Activated CD4-positive, alpha-beta T cell treated with anti-CD3 and anti-CD28 coated beads, Interleukin-2, amount 10 ng/mL, durations not matched to agents 7 days and 5 days (primary cell): ENCODE measurements around the gene AGAP5. TPM values are rescaled to one million over a fixed set of nuclear protein-coding genes. Genes with fewer than 3 reads are reported as not detected.

Source experiments
- CTCF ChIA-PET: fragments of 350-600 bp; sonication (Branson Sonifier 250); formaldehyde crosslinking; loops from one replicate; lab custom pipeline; 2021; ENCODE audit warnings: antibody characterized with exemption; lab: Charles Lee
- POLR2A ChIA-PET: fragments of 350-600 bp; sonication (Branson Sonifier 250); formaldehyde crosslinking; loops from one replicate; lab custom pipeline; 2021; ENCODE audit warnings: antibody characterized with exemption; lab: Charles Lee
- DNase-seq: peaks from one replicate; pipeline ENCODE4 v3.0.0-alpha.2; 2020
- H3K27ac Mint-ChIP-seq: one replicate; pipeline ENCODE4 v1.8.0; 2021; ENCODE audit warnings: mild to moderate bottlenecking, moderate library complexity, mixed read lengths
- H3K27me3 Mint-ChIP-seq: one replicate; pipeline ENCODE4 v1.8.0; 2021; ENCODE audit warnings: mixed read lengths
- H3K36me3 Mint-ChIP-seq: one replicate; pipeline ENCODE4 v1.8.0; 2021; ENCODE audit warnings: low read depth, mixed read lengths
- H3K4me1 Mint-ChIP-seq: one replicate; pipeline ENCODE4 v1.8.0; 2021; ENCODE audit warnings: mixed read lengths
- H3K4me3 Mint-ChIP-seq: one replicate; pipeline ENCODE4 v1.8.0; 2021; ENCODE audit warnings: mild to moderate bottlenecking, moderate library complexity, mixed read lengths
- H3K9me3 Mint-ChIP-seq: one replicate; pipeline ENCODE4 v1.8.0; 2021; ENCODE audit warnings: mixed read lengths
- total RNA-seq, 2 experiments: library from RNA; stranded (reverse); gene quantifications; one replicate each; pipeline ENCODE4 v1.2.3, GENCODE V29; 2021

The AGAP5 gene
- total RNA-seq, 2 experiments from 2014 or later: 8.9 to 10.2 TPM

GRCh38 chr10:73627300-73627699, 70.6 kb downstream of the AGAP5 start:
- H3K4me1 Mint-ChIP-seq: peaks cover 20% of the 10 kb centered on the region
- CTCF ChIA-PET: interaction anchor here (0.6 to 0.9 kb wide), 3 partner anchors 8 to 1015 kb away, joined by 3 to 5 read pairs (median 3); no protein-coding TSS in a partner anchor
- no peaks in the 10 kb centered on the region for H3K27me3 Mint-ChIP-seq
- POLR2A ChIA-PET: no interaction called here
- H3K27ac Mint-ChIP-seq: peak overlapping the region; percentile 48
- DNase-seq: no peak
- no peaks in the 10 kb centered on the region for H3K9me3 Mint-ChIP-seq
- H3K4me3 Mint-ChIP-seq: peak overlapping the region; percentile 94
- H3K36me3 Mint-ChIP-seq: peaks cover 3% of the 10 kb centered on the region

DNA sequence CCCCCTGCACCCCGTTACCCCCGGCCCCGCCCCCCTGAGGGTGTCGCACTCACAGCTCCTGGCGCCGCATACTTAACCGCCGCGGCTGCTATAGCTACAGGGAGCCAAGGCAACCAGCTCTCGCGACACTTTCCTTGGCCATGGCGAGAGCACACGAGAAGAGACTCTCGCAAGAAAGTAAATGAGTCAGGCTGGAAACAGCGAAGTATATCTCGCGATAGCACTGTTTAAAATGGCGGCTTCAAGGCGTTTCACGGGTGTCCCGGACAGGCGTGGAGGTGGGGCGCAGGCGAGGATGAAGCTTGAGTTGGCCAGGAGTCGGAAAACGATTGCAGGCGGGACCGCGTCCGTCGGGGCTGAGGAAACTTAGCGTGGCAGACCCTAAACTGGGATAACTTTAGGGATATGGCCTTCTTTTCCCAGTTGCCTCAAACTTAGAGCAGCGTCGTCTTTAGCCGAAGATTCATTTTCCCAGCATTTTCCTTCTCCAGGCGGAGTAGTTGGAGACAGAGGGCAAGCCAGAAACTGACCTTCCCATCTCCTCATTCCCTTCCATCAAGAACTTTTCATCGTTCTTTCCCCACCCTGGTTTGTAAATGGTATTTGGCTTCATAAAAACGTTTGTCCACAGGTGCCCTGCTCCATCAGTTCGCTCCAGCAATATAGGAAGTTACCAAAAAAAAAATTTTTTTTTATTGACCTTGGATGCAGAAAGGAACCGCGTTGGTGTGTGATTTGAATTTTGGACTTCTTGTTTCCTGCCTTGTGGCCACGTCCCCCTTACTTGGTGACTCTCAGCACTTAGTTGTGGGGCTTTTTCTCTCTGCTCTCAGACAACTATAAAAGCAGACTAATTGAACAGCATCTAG, 71.8 kb downstream of the AGAP5 start:
- ChIA-PET POLR2A (interaction anchor here (0.5 to 0.6 kb wide), 2 partner anchors 104 to 225 kb away, joined by 3 read pairs; no protein-coding TSS in a partner anchor), CTCF (interaction anchor here (0.8 to 1.1 kb wide), 5 partner anchors 9 to 31 kb away, joined by 3 to 5 read pairs (median 3); no protein-coding TSS in a partner anchor)
- Mint-ChIP-seq H3K27me3 (no peaks in the 10 kb centered on the region), H3K4me1 (peaks cover 20% of the 10 kb centered on the region), H3K36me3 (peaks cover 3% of the 10 kb centered on the region), H3K4me3 (peak overlapping the region; percentile 94), H3K27ac (peak overlapping the region; percentile 96), H3K9me3 (no peaks in the 10 kb centered on the region)
- DNase-seq: peak; percentile 97

DNA sequence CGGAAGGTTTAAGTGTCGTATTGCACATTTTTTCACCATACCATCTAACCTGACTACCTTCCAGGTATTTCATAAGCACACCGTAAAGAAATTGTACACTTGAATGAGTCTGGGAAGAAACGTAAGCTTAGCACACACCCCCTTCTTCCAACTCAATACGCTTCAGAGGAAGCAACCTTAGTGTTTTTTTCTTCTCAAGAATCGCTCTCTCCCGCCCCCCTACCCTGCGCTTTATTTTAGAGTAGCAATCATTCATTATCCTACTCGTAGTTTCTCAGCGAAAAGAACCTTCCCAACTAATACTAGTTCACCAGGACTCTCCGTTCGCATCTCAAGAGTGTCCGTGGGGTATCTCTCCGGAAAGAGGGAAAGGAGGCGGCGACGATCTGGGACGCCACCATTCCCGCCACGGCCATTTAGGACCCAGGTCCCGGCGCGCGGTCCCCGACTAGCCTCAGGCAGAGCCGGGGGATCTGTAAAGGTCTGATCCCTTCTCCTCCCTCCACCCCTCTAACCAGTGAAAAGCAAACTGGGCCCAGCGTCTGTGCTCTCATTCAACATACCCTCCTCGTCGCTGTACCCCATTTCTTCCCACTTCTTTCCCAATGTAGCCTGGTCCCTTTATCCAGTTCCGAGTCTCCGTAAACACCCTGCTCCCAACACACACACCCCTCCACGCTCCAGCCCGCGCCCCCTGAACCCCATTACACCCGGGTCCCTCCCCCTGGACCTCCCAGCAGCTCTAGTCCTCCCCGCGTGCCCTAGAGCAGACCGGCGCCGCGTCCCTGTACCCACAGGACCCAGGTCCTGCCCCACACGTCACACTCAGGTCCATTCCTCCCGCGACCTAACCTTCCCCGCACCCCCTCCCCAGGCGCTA, 72.7 kb downstream of the AGAP5 start:
- Mint-ChIP-seq H3K9me3 (no peaks in the 10 kb centered on the region), H3K27me3 (no peaks in the 10 kb centered on the region), H3K4me3 (peak overlapping the region; percentile 94), H3K27ac (peak overlapping the region; percentile 96), H3K36me3 (peaks cover 3% of the 10 kb centered on the region), H3K4me1 (peaks cover 20% of the 10 kb centered on the region)
- ChIA-PET POLR2A (interaction anchor here (0.5 to 0.6 kb wide), 2 partner anchors 104 to 226 kb away, joined by 3 read pairs; no protein-coding TSS in a partner anchor), CTCF (interaction anchor here (0.8 to 1.1 kb wide), 3 partner anchors 10 to 30 kb away, joined by 3 to 5 read pairs (median 3); no protein-coding TSS in a partner anchor)
- peak; percentile 17 for DNase-seq

Other genes starting within 250 kb of the AGAP5 start
- 10 to 100 TPM; 48.0 to 48.5 TPM for gene PPP3CB, start 202.1 kb downstream of the AGAP5 start, total RNA-seq
- 1 to 10 TPM; 2.6 to 2.7 TPM for gene USP54, start 106.8 kb downstream of the AGAP5 start, total RNA-seq
- gene MYOZ1, start 56.6 kb downstream of the AGAP5 start, total RNA-seq: not detected
- not detected for gene SYNPO2L, start 42.1 kb downstream of the AGAP5 start, total RNA-seq
- gene SEC24C, start 46.3 kb upstream of the AGAP5 start, total RNA-seq: 10 to 100 TPM; 93.1 to 93.2 TPM
- gene CHCHD1, start 83.9 kb upstream of the AGAP5 start, total RNA-seq: 10 to 100 TPM; 22.3 to 27.4 TPM
- gene ZSWIM8, start 87.5 kb upstream of the AGAP5 start, total RNA-seq: 10 to 100 TPM; 79.2 to 87.3 TPM
- gene NDST2, start 113.5 kb upstream of the AGAP5 start, total RNA-seq: 10 to 100 TPM; 53.0 to 61.8 TPM
- gene CAMK2G, start 176.4 kb upstream of the AGAP5 start, total RNA-seq: 10 to 100 TPM; 54.4 to 55.8 TPM
- under 1 TPM; 0.89 to 0.96 TPM for gene PLAU, start 213.0 kb upstream of the AGAP5 start, total RNA-seq